Upper lobe of left lung (tissue), 4 donors: Measurements from ENCODE around the gene PIWIL4.

Source experiments
- POLR2AphosphoS5 ChIP-seq, 2 donors: sonication (generic); formaldehyde crosslinking; IDR thresholded peaks; one replicate each; pipeline ENCODE4 v1.5.1; 2017; ENCODE audit warnings: antibody characterized with exemption in 2 of 2
- TF ChIP-seq, protein P1 (sequence below), 6 experiments: fragments of 450-650 bp in 4 of 6; fragments of 200-600 bp in 2 of 6; sonication (generic) in 2 of 6; IDR thresholded peaks; one replicate each; pipeline ENCODE4 v1.5.1; 2016 to 2019; ENCODE audit warnings: antibody characterized with exemption in 6 of 6

GRCh38 chr11:94586546-94586945 lies 19.4 kb downstream of the PIWIL4 start:
- TF ChIP-seq, protein P1, sequence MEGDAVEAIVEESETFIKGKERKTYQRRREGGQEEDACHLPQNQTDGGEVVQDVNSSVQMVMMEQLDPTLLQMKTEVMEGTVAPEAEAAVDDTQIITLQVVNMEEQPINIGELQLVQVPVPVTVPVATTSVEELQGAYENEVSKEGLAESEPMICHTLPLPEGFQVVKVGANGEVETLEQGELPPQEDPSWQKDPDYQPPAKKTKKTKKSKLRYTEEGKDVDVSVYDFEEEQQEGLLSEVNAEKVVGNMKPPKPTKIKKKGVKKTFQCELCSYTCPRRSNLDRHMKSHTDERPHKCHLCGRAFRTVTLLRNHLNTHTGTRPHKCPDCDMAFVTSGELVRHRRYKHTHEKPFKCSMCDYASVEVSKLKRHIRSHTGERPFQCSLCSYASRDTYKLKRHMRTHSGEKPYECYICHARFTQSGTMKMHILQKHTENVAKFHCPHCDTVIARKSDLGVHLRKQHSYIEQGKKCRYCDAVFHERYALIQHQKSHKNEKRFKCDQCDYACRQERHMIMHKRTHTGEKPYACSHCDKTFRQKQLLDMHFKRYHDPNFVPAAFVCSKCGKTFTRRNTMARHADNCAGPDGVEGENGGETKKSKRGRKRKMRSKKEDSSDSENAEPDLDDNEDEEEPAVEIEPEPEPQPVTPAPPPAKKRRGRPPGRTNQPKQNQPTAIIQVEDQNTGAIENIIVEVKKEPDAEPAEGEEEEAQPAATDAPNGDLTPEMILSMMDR (IDR thresholded peaks at IDR 0.05), result no peak
- no peak for TF ChIP-seq POLR2AphosphoS5 (IDR thresholded peaks at IDR 0.05)
